Progenitor cell of endocrine pancreas (in vitro differentiated cells): ENCODE measurements around the gene PSMB7. TPM values are rescaled to one million over a fixed set of nuclear protein-coding genes. Genes with fewer than 3 reads are reported as not detected.

Source experiments
- DNase-seq: peaks from one replicate; pipeline ENCODE4 v3.0.0; 2021; ENCODE audit warnings: low spot score; ENCODE audit not compliant: unreplicated experiment
- H3K27ac Mint-ChIP-seq: 2 replicates; pipeline ENCODE4 v1.8.0; 2021; ENCODE audit warnings: mild to moderate bottlenecking, moderate library complexity, mixed read lengths
- H3K27me3 Mint-ChIP-seq: 2 replicates; pipeline ENCODE4 v1.8.0; 2021; ENCODE audit warnings: mixed read lengths
- H3K36me3 Mint-ChIP-seq: 2 replicates; pipeline ENCODE4 v1.8.0; 2022; ENCODE audit warnings: mixed read lengths; ENCODE audit not compliant: insufficient read depth
- H3K4me1 Mint-ChIP-seq: 2 replicates; pipeline ENCODE4 v1.8.0; 2021; ENCODE audit warnings: low read depth, mixed read lengths
- H3K4me3 Mint-ChIP-seq: 2 replicates; pipeline ENCODE4 v1.8.0; 2021; ENCODE audit warnings: low read depth, mild to moderate bottlenecking, moderate library complexity, mixed read lengths
- H3K9me3 Mint-ChIP-seq: 2 replicates; pipeline ENCODE4 v1.8.0; 2021; ENCODE audit warnings: low read depth, mixed read lengths
- CTCF ChIP-seq: fragments of 200-600 bp; sonication (generic); IDR thresholded peaks from one replicate; pipeline ENCODE4 v1.5.0; 2021; ENCODE audit warnings: antibody characterized with exemption, mild to moderate bottlenecking; ENCODE audit not compliant: unreplicated experiment
- total RNA-seq: library from RNA; stranded (reverse); gene quantifications from 2 replicates; pipeline ENCODE4 v1.2.1, GENCODE V29; 2021

The PSMB7 gene
- total RNA-seq, 1 donor from 2014 or later = 144 TPM

GRCh38 chr9:124329206-124329792 lies 85.9 kb downstream of the PSMB7 start:
- H3K27ac Mint-ChIP-seq = no peak overlapping the region
- TF ChIP-seq CTCF = no peak
- no peaks in the 10 kb centered on the region for H3K27me3 Mint-ChIP-seq
- H3K9me3 Mint-ChIP-seq = no peaks in the 10 kb centered on the region
- H3K4me3 Mint-ChIP-seq = no peak overlapping the region
- no peaks in the 10 kb centered on the region for H3K36me3 Mint-ChIP-seq
- DNase-seq = no peak
- H3K4me1 Mint-ChIP-seq = no peaks in the 10 kb centered on the region

DNA sequence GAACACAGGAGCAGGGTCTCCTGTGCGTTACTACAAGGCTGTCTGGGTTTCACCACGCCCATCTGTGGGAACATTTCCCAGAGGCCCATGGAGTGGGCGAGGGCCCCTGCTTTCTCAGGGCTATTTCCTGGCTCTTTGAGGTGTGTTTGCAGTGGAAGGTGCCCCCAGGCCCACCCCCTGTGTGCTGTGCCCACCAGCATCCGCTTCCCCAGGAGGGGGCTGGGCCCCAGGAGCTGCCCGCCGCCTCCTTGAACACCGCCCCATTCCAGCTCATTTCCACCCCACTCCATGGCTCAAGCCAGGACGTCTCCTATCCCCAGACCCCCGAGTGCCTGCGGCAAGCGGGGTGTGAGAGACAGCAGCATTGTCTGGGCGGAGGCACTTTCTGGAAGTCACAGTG lies 87.0 kb downstream of the PSMB7 start:
- no peak for DNase-seq
- Mint-ChIP-seq H3K4me1 (no peaks in the 10 kb centered on the region), H3K9me3 (no peaks in the 10 kb centered on the region), H3K27ac (no peak overlapping the region), H3K4me3 (no peak overlapping the region), H3K36me3 (no peaks in the 10 kb centered on the region), H3K27me3 (no peaks in the 10 kb centered on the region)
- no peak for TF ChIP-seq CTCF

DNA sequence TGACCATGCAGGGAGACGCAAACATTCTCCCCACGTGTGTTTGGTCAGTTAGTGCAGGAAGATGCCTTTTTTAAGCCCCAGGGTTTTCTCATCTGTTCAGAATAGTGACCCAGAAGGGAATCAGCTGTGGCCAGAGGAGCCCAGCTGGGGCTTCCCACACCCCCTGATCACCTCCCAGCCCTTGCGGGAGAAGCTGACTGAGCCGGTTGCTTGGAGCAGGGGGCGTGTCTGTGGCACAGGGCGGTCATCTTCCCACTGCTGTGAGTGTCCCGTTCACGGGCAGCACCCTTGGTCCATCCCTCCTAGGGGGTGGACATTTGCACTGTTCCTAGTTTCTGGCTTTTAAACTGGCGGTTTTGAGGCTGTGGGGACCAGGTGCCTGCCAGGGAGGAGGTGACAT lies 87.8 kb downstream of the PSMB7 start:
- Mint-ChIP-seq H3K27me3 (no peaks in the 10 kb centered on the region), H3K9me3 (no peaks in the 10 kb centered on the region), H3K36me3 (no peaks in the 10 kb centered on the region), H3K4me3 (no peak overlapping the region), H3K27ac (no peak overlapping the region), H3K4me1 (no peaks in the 10 kb centered on the region)
- TF ChIP-seq CTCF = no peak
- no peak for DNase-seq

- no peak for DNase-seq
- no peak for TF ChIP-seq CTCF
- Mint-ChIP-seq H3K4me1 (no peaks in the 10 kb centered on the region), H3K27me3 (no peaks in the 10 kb centered on the region), H3K9me3 (no peaks in the 10 kb centered on the region), H3K4me3 (no peak overlapping the region), H3K36me3 (no peaks in the 10 kb centered on the region), H3K27ac (no peak overlapping the region)
Observed at GRCh38 chr9:124326378-124326777, 88.9 kb downstream of the PSMB7 start.

- H3K4me1 Mint-ChIP-seq = no peaks in the 10 kb centered on the region
- no peak for DNase-seq
- H3K9me3 Mint-ChIP-seq = no peaks in the 10 kb centered on the region
- no peak for TF ChIP-seq CTCF
- H3K27ac Mint-ChIP-seq = no peak overlapping the region
- H3K36me3 Mint-ChIP-seq = no peaks in the 10 kb centered on the region
- no peak overlapping the region for H3K4me3 Mint-ChIP-seq
- no peaks in the 10 kb centered on the region for H3K27me3 Mint-ChIP-seq
Observed at GRCh38 chr9:124325816-124326215, 89.4 kb downstream of the PSMB7 start.
